Vagina (tissue), 2 donors: ENCODE results near the gene WTAP. TPM values are rescaled to one million over a fixed set of nuclear protein-coding genes. Genes with fewer than 3 reads are reported as not detected.

Experiments used
- DNase-seq, 2 donors: peaks; one replicate each; pipeline ENCODE4 v3.0.0-alpha.2; 2017; ENCODE audit errors: extremely low spot score in 2 of 2
- H3K27ac ChIP-seq: fragments of 200-600 bp; sonication (generic); one replicate; pipeline ENCODE4 v1.5.1; 2019
- H3K27me3 ChIP-seq: fragments of 200-600 bp; sonication (generic); one replicate; pipeline ENCODE4 v1.5.1; 2019
- H3K36me3 ChIP-seq, 2 donors: fragments of 200-600 bp; sonication (generic); one replicate each; pipeline ENCODE4 v1.5.1; 2017 to 2019
- H3K4me1 ChIP-seq: fragments of 200-600 bp; sonication (generic); one replicate; pipeline ENCODE4 v1.5.1; 2019
- H3K4me3 ChIP-seq, 2 donors: fragments of 200-600 bp; sonication (generic); 1 replicate in 1 of 2; 2 replicates in 1 of 2; pipeline ENCODE4 v1.5.1; 2016 to 2019
- H3K9me3 ChIP-seq: fragments of 200-600 bp; sonication (generic); one replicate; pipeline ENCODE4 v1.5.1; 2019
- CTCF ChIP-seq, 3 experiments: fragments of 450-650 bp in 2 of 3; fragments of 200-600 bp in 1 of 3; sonication (generic) in 1 of 3; IDR thresholded peaks; one replicate each; pipeline ENCODE4 v1.5.1; 2017 to 2019; ENCODE audit warnings: antibody characterized with exemption in 3 of 3, mild to moderate bottlenecking in 2 of 3, moderate library complexity in 2 of 3
- POLR2A ChIP-seq, 2 donors: fragments of 450-650 bp; IDR thresholded peaks; one replicate each; pipeline ENCODE4 v1.6.1; 2017; ENCODE audit warnings: antibody characterized with exemption in 2 of 2, mild to moderate bottlenecking in 2 of 2, moderate library complexity in 2 of 2
- POLR2AphosphoS5 ChIP-seq, 2 donors: sonication (generic); formaldehyde crosslinking; IDR thresholded peaks; one replicate each; pipeline ENCODE4 v1.9.0; 2017; ENCODE audit warnings: antibody characterized with exemption in 2 of 2, mild to moderate bottlenecking in 2 of 2, low read depth in 1 of 2; ENCODE audit not compliant: insufficient read depth in 1 of 2
- intact Hi-C: fragments of 100-400 bp; cut with DNase I; formaldehyde crosslinking; loops from one replicate; pipeline ENCODE4 v1.15.1; 2023
- total RNA-seq: library from RNA; depleted of rRNA; stranded (reverse); fragments of >200 nt; gene quantifications from one replicate; pipeline ENCODE4 v1.2.3, GENCODE V29; 2016

Gene WTAP
- total RNA-seq, 1 donor from 2014 or later = 85.0 TPM

DNA sequence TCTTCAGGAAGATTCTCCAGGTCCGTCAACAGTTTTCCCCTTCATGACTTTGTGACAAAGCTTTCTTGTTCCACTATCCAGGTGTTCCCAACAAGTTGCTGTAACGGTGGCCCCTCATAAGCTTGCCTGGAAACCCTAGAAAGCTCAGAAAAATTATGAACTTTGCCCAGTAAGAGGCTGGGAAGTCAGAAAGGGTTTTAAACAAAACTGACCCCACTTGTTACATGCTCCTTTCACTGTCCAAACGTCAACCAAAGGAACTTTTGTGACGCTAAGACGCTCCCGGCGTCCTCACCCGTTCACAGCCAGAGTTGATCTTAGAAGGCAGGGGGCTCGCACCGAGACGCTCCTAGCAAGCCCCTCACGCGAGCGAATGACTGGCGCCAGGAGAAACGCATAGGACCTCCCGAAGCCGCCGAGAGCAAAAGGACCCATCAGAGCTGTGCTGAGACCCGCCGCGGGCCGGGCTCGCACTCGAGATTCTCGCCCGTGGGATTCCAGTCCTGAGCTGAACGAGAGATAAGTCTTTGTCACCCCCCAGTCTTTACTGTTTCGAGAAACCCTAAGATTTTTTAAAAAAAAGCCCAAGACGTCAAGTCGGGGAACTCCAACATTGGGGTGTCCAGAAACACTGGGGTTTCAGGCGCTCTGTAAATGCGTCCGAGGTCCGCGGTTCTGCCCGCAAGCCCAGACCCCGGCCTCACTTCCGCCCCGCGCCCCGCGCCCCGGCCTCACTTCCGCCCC lies 34.0 kb downstream of the WTAP start:
- peak overlapping the region; percentile 60 to 79 for H3K4me3 ChIP-seq
- intact Hi-C loops = loop anchor here (5.0 kb wide), 1 partner anchor 34 kb away; the partner anchor contains the start of gene WTAP
- peak overlapping the region; percentile 98 for H3K27ac ChIP-seq
- no peak for DNase-seq
- H3K9me3 ChIP-seq = no peaks in the 10 kb centered on the region
- peaks cover 0 to 24% of the 10 kb centered on the region in 2 donors for H3K36me3 ChIP-seq
- H3K27me3 ChIP-seq = no peaks in the 10 kb centered on the region
- peaks cover 25% of the 10 kb centered on the region for H3K4me1 ChIP-seq
- no peak for TF ChIP-seq CTCF (IDR thresholded peaks at IDR 0.05)

GRCh38 chr6:159761873-159762680 lies 34.8 kb downstream of the WTAP start, which contains the start of gene ACAT2:
TSS of gene ACAT2 (plus strand) at chr6:159762045. CDS start at chr6:159762088, 43 bp downstream.
- no peaks in the 10 kb centered on the region for H3K27me3 ChIP-seq
- intact Hi-C loops = loop anchor here (5.0 kb wide), 1 partner anchor 35 kb away; the partner anchor contains the start of gene WTAP
- peak within 1 kb of the TSS; percentile 60 to 79 for H3K4me3 ChIP-seq
- TF ChIP-seq POLR2A (IDR thresholded peaks at IDR 0.05) (peak in 1 of 2 donors; percentile 48), POLR2AphosphoS5 (IDR thresholded peaks at IDR 0.05; ENCODE audit: insufficient read depth in 1 of 2, low read depth in 1 of 2) (peak; percentile 87 to 95), CTCF (IDR thresholded peaks at IDR 0.05) (peak in 1 of 3 experiments; percentile 21)
- peak within 1 kb of the TSS; percentile 98 for H3K27ac ChIP-seq
- no peaks in the 10 kb centered on the region for H3K9me3 ChIP-seq
- DNase-seq = peak in 1 of 2 donors; percentile 98
- peaks cover 0 to 25% of the 10 kb centered on the region in 2 donors for H3K36me3 ChIP-seq
- H3K4me1 ChIP-seq = peaks cover 25% of the 10 kb centered on the region

- H3K27ac ChIP-seq = peak overlapping the region; percentile 98
- DNase-seq = no peak
- peaks cover 25% of the 10 kb centered on the region for H3K4me1 ChIP-seq
- H3K36me3 ChIP-seq = peaks cover 0 to 25% of the 10 kb centered on the region in 2 donors
- TF ChIP-seq POLR2A (IDR thresholded peaks at IDR 0.05) = no peak
- no peak for TF ChIP-seq POLR2AphosphoS5 (IDR thresholded peaks at IDR 0.05; ENCODE audit: insufficient read depth in 1 of 2, low read depth in 1 of 2)
- TF ChIP-seq CTCF (IDR thresholded peaks at IDR 0.05) = no peak
- H3K27me3 ChIP-seq = no peaks in the 10 kb centered on the region
- peak overlapping the region; percentile 60 to 79 for H3K4me3 ChIP-seq
- intact Hi-C loops = loop anchor here (5.0 kb wide), 1 partner anchor 35 kb away; the partner anchor contains the start of gene WTAP
- no peaks in the 10 kb centered on the region for H3K9me3 ChIP-seq
Measured at GRCh38 chr6:159762681-159763293, 35.5 kb downstream of the WTAP start.

- intact Hi-C loops = no loop called here
- TF ChIP-seq POLR2A (IDR thresholded peaks at IDR 0.05) (no peak), CTCF (IDR thresholded peaks at IDR 0.05) (no peak), POLR2AphosphoS5 (IDR thresholded peaks at IDR 0.05; ENCODE audit: insufficient read depth in 1 of 2, low read depth in 1 of 2) (no peak)
- H3K36me3 ChIP-seq = peaks cover 0 to 35% of the 10 kb centered on the region in 2 donors
Measured at GRCh38 chr6:159766906-159767305, 39.6 kb downstream of the WTAP start.

More at GRCh38 chr6:159766906-159767305, 39.6 kb downstream of the WTAP start:
- Histone ChIP-seq H3K4me3 (no peak overlapping the region), H3K9me3 (no peaks in the 10 kb centered on the region), H3K4me1 (peaks cover 10% of the 10 kb centered on the region), H3K27me3 (no peaks in the 10 kb centered on the region), H3K27ac (no peak overlapping the region)
- DNase-seq = no peak
